Testis (tissue), 2 donors: ENCODE data around the gene TTC23.

ENCODE experiments used
- POLR2A ChIP-seq: fragments of 450-650 bp; IDR thresholded peaks from one replicate; pipeline ENCODE4 v1.6.1; 2017; ENCODE audit warnings: antibody characterized with exemption, mild to moderate bottlenecking, moderate library complexity
- TF ChIP-seq, protein P1 (sequence below), 3 experiments: fragments of 450-650 bp in 2 of 3; fragments of 200-600 bp in 1 of 3; sonication (generic) in 1 of 3; IDR thresholded peaks; one replicate each; pipeline ENCODE4 v1.5.1; 2016 to 2019; ENCODE audit warnings: antibody characterized with exemption in 3 of 3, mild to moderate bottlenecking in 2 of 3, moderate library complexity in 1 of 3

DNA sequence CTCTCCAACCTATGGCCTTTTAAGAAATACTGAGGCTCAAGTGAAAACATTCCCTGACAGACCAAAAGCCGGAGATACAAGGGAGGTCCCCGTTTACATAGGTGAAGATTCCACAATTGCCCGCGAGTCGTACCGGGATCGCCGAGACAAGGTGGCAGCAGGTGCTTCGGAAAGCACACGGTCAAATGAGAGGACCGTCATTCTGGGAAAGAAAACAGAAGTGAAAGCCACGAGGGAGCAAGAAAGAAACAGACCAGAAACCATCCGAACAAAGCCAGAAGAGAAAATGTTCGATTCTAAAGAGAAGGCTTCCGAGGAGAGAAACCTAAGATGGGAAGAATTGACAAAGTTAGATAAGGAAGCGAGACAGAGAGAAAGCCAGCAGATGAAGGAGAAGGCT lies 119.7 kb downstream of the TTC23 start:
- TF ChIP-seq, protein P1, sequence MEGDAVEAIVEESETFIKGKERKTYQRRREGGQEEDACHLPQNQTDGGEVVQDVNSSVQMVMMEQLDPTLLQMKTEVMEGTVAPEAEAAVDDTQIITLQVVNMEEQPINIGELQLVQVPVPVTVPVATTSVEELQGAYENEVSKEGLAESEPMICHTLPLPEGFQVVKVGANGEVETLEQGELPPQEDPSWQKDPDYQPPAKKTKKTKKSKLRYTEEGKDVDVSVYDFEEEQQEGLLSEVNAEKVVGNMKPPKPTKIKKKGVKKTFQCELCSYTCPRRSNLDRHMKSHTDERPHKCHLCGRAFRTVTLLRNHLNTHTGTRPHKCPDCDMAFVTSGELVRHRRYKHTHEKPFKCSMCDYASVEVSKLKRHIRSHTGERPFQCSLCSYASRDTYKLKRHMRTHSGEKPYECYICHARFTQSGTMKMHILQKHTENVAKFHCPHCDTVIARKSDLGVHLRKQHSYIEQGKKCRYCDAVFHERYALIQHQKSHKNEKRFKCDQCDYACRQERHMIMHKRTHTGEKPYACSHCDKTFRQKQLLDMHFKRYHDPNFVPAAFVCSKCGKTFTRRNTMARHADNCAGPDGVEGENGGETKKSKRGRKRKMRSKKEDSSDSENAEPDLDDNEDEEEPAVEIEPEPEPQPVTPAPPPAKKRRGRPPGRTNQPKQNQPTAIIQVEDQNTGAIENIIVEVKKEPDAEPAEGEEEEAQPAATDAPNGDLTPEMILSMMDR (IDR thresholded peaks at IDR 0.05) = no peak
- TF ChIP-seq POLR2A = no peak
